GM12878 (cell line): ENCODE measurements around the gene TTC23L. TPM values are rescaled to one million over a fixed set of nuclear protein-coding genes. Genes with fewer than 3 reads are reported as not detected.

Source experiments
- ATAC-seq: fragments of 200-7000 bp; cut with Tn5 transposase; 3 replicates; pipeline ENCODE4 v1.9.1; 2020; ENCODE audit warnings: mild to moderate bottlenecking, moderate library complexity
- BruUV-seq: library from RNA; stranded (reverse); fragments of 400-500 nt; replicated peaks from 2 replicates; lab custom pipeline; 2021; lab: Mats Ljungman, UMichigan
- CTCF ChIA-PET: fragments of 300-600 bp; sonication (Branson Sonifier 250); formaldehyde crosslinking; extraction: SDS; loops from one replicate; lab custom pipeline; 2021; ENCODE audit warnings: inconsistent platforms; lab: Yijun Ruan, JAX
- POLR2A ChIA-PET: fragments of 350-600 bp; formaldehyde crosslinking; extraction: SDS; loops from one replicate; lab custom pipeline; 2021; ENCODE audit warnings: inconsistent platforms; lab: Charles Lee
- RAD21 ChIA-PET: fragments of 300-600 bp; sonication (Branson Sonifier 250); formaldehyde crosslinking; loops from one replicate; lab custom pipeline; 2023; ENCODE audit warnings: antibody characterized with exemption; ENCODE audit not compliant: unreplicated experiment; lab: Charles Lee
- SMC1A ChIA-PET: fragments of 300-600 bp; sonication (Branson Sonifier 250); formaldehyde crosslinking; loops from one replicate; lab custom pipeline; 2023; ENCODE audit not compliant: unreplicated experiment, uncharacterized antibody; lab: Charles Lee
- DNase-seq: peaks from one replicate; pipeline ENCODE4 v3.0.0-alpha.2; 2011; ENCODE audit warnings: low read depth, low spot score
- FAIRE-seq: peaks from 3 replicates; lab custom pipeline; 2011; peaks lifted over from hg19 to GRCh38; lab: Jason Lieb, UNC
- H2AFZ ChIP-seq: 2 replicates; pipeline ENCODE4 v1.6.0; 2011; ENCODE audit warnings: low read depth, low read length, control low read depth; ENCODE audit not compliant: control insufficient read depth
- H3K27ac ChIP-seq: 2 replicates; pipeline ENCODE4 v1.5.1; 2011; ENCODE audit warnings: control low read depth; ENCODE audit not compliant: control insufficient read depth, insufficient read depth
- H3K27me3 ChIP-seq, 2 experiments: replicated peaks in 1 of 2; 2 replicates each; pipeline versions ENCODE4 v1.6.0 to v1.6.1; 2011; ENCODE audit warnings: low read length in 1 of 2; ENCODE audit not compliant: control insufficient read depth in 2 of 2, insufficient read depth in 2 of 2
- H3K36me3 ChIP-seq, 2 experiments: 2 replicates each; pipeline ENCODE4 v1.5.1; 2011; ENCODE audit warnings: low read length in 1 of 2; ENCODE audit not compliant: control insufficient read depth in 2 of 2, insufficient read depth in 2 of 2
- H3K4me1 ChIP-seq: 2 replicates; pipeline ENCODE4 v1.6.1; 2011; ENCODE audit warnings: mild to moderate bottlenecking, low read length, moderate library complexity, mixed read lengths; ENCODE audit not compliant: control insufficient read depth, insufficient read depth
- H3K4me2 ChIP-seq: 2 replicates; pipeline ENCODE4 v1.6.0; 2011; ENCODE audit warnings: control low read depth; ENCODE audit not compliant: control insufficient read depth, insufficient read depth
- H3K4me3 ChIP-seq: fragments of 200-600 bp; sonication (generic); 2 replicates; pipeline ENCODE4 v1.5.1; 2016
- H3K79me2 ChIP-seq: 2 replicates; pipeline ENCODE4 v1.6.0; 2011; ENCODE audit warnings: low read length; ENCODE audit not compliant: control insufficient read depth, insufficient read depth
- H3K9ac ChIP-seq: 2 replicates; pipeline ENCODE4 v1.8.0; 2011; ENCODE audit warnings: low read length, control low read depth, mixed read lengths; ENCODE audit not compliant: control insufficient read depth, insufficient read depth
- H3K9me3 ChIP-seq: replicated peaks from 3 replicates; pipeline ENCODE4 v1.5.1; 2011; ENCODE audit warnings: mild to moderate bottlenecking, low read length; ENCODE audit not compliant: control insufficient read depth, insufficient read depth
- H4K20me1 ChIP-seq: 2 replicates; pipeline ENCODE4 v1.6.0; 2011; ENCODE audit not compliant: control insufficient read depth, insufficient read depth
- EGR1 ChIP-seq, 2 experiments: IDR thresholded peaks; 1 replicate in 1 of 2; 2 replicates in 1 of 2; pipeline ENCODE4 v1.6.1; 2011 to 2012; ENCODE audit warnings: low read depth in 2 of 2, low read length in 2 of 2, borderline replicate concordance in 1 of 2, mild to moderate bottlenecking in 1 of 2, moderate library complexity in 1 of 2
- MTA2 ChIP-seq: fragments of 450-650 bp; IDR thresholded peaks from 2 replicates; pipeline ENCODE4 v1.6.1; 2016; ENCODE audit warnings: low read depth, mild to moderate bottlenecking, moderate library complexity
- NFYA ChIP-seq: IDR thresholded peaks from 2 replicates; pipeline ENCODE4 v1.6.1; 2011; ENCODE audit warnings: low read depth, mild to moderate bottlenecking, low read length, improper control_type of control experiment, borderline replicate concordance
- RUNX3 ChIP-seq: IDR thresholded peaks from 2 replicates; pipeline ENCODE4 v1.6.1; 2012; ENCODE audit warnings: low read length, inconsistent platforms
- YBX1 ChIP-seq: fragments of 450-650 bp; IDR thresholded peaks from 2 replicates; pipeline ENCODE4 v1.6.1; 2016; ENCODE audit warnings: antibody characterized with exemption
- WGBS: methylation state at CpG from one replicate; pipeline ENCODE4 v1.1.6; 2016; ENCODE audit warnings: low lambda C conversion rate; ENCODE audit not compliant: insufficient replicate concordance, insufficient coverage; ENCODE audit errors: missing lambda C conversion rate; 5-methylcytosine and 5-hydroxymethylcytosine counted together
- in situ Hi-C: fragments of 300-500 bp; cut with MboI; formaldehyde crosslinking; loops from 9 replicates; pipeline ENCODE4 v1.14.3; 2018; ENCODE audit warnings: mixed read lengths
- intact Hi-C: fragments of 100-400 bp; cut with micrococcal nuclease; formaldehyde crosslinking; loops from one replicate; pipeline ENCODE4 v1.14.2; 2022; ENCODE audit not compliant: unreplicated experiment
- polyA plus RNA-seq, 11 experiments: library from polyadenylated mRNA; depleted of rRNA in 4 of 11; unstranded in 6 of 11; stranded (reverse) in 5 of 11; fragments of >200 nt; fragmentation: Nextera tagmentation in 4 of 11; fragmentation: Illumina TruSeq in 1 of 11; extraction: Ambion mirVana in 4 of 11; extraction: Trizol in 1 of 11; gene quantifications; 1 replicate in 1 of 11; 2 replicates in 10 of 11; pipeline versions ENCODE4 v1.2.1 to v1.2.3, GENCODE V29; 2011 to 2016; ENCODE audit warnings: inconsistent platforms in 2 of 11, missing spikeins in 2 of 11, low read depth in 1 of 11
- total RNA-seq, 4 experiments: library from RNA; depleted of rRNA in 3 of 4; stranded (reverse); fragments of >200 nt in 3 of 4; fragmentation: Illumina TruSeq in 1 of 4; extraction: Trizol in 1 of 4; gene quantifications; 2 replicates each; pipeline versions ENCODE4 v1.2.1 to v1.2.3, GENCODE V29; 2013 to 2021
- TF ChIP-seq, protein P1 (sequence below): fragments of 450-650 bp; IDR thresholded peaks from 2 replicates; pipeline ENCODE4 v1.6.1; 2017; ENCODE audit warnings: low read depth, mild to moderate bottlenecking, moderate library complexity
- TF ChIP-seq, protein P2 (sequence below): IDR thresholded peaks from 2 replicates; pipeline ENCODE4 v1.6.1; 2011; ENCODE audit warnings: borderline replicate concordance, low read depth, mild to moderate bottlenecking, moderate library complexity, mixed read lengths, low read length; ENCODE audit not compliant: insufficient read depth; ENCODE audit errors: extremely low read length
- TF ChIP-seq, protein P3 (sequence below): IDR thresholded peaks from 2 replicates; pipeline ENCODE4 v1.6.1; 2011; ENCODE audit warnings: low read depth, low read length, improper control_type of control experiment, borderline replicate concordance
- TF ChIP-seq, protein P4 (sequence below): fragments of 450-650 bp; formaldehyde crosslinking; IDR thresholded peaks from 2 replicates; pipeline ENCODE4 v1.4.0; 2020; ENCODE audit warnings: mild to moderate bottlenecking, moderate library complexity

The TTC23L gene
- total and polyA plus RNA-seq, 10 of the 15 experiments (the other 5 are each of a cell fraction or from before 2014, with no cell fraction given): 0.09 to 0.34 TPM; not detected in 8

DNA sequence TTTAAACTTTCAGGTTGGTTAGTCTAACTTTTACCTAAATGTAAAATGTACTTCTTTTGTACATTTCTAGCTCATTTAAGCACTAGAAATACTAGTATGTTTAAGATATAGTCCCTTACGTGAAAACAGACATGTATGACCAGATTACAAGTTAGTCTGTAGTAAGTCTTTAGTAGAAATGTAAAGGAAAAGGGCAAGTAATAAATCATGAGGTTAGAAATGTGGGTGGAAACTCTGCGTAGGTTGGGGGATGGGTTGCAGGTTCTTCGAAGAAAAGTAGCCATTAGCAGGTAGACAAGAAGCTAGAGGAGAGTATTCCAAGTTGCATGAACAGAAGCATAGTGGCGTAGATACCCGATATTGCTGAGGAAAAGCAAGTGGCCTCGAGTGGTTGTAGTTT lies 53.5 kb downstream of the TTC23L start:
- ATAC-seq (no peak), FAIRE-seq (no peak), DNase-seq (no peak)
- Histone ChIP-seq H3K4me2 (no peak overlapping the region), H3K9me3 (no peaks in the 10 kb centered on the region), H2AFZ (no peak overlapping the region), H3K4me3 (no peak overlapping the region), H4K20me1 (no peaks in the 10 kb centered on the region), H3K9ac (no peak overlapping the region), H3K36me3 (no peaks in the 10 kb centered on the region), H3K27me3 (no peaks in the 10 kb centered on the region), H3K27ac (no peak overlapping the region), H3K4me1 (no peaks in the 10 kb centered on the region), H3K79me2 (no peaks in the 10 kb centered on the region)
- ChIA-PET SMC1A (interaction anchor here (1.1 to 3.0 kb wide), 3 partner anchors 48 to 369 kb away, joined by 3 to 10 read pairs (median 4); no protein-coding TSS in a partner anchor), POLR2A (no interaction called here), RAD21 (interaction anchor here (1.2 kb wide), 1 partner anchor 406 kb away, joined by 4 read pairs; no protein-coding TSS in a partner anchor), CTCF (interaction anchor here (2.4 kb wide), 1 partner anchor 369 kb away, joined by 9 read pairs; no protein-coding TSS in a partner anchor)
- in situ Hi-C loops (no loop called here), intact Hi-C loops (no loop called here)
- TF ChIP-seq, protein P1, sequence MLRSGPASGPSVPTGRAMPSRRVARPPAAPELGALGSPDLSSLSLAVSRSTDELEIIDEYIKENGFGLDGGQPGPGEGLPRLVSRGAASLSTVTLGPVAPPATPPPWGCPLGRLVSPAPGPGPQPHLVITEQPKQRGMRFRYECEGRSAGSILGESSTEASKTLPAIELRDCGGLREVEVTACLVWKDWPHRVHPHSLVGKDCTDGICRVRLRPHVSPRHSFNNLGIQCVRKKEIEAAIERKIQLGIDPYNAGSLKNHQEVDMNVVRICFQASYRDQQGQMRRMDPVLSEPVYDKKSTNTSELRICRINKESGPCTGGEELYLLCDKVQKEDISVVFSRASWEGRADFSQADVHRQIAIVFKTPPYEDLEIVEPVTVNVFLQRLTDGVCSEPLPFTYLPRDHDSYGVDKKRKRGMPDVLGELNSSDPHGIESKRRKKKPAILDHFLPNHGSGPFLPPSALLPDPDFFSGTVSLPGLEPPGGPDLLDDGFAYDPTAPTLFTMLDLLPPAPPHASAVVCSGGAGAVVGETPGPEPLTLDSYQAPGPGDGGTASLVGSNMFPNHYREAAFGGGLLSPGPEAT: no peak
- TF ChIP-seq RUNX3: no peak
- WGBS: 72% methylated on average over 6 of the region's 6 CpGs
- no TSS peak for BruUV-seq

DNA sequence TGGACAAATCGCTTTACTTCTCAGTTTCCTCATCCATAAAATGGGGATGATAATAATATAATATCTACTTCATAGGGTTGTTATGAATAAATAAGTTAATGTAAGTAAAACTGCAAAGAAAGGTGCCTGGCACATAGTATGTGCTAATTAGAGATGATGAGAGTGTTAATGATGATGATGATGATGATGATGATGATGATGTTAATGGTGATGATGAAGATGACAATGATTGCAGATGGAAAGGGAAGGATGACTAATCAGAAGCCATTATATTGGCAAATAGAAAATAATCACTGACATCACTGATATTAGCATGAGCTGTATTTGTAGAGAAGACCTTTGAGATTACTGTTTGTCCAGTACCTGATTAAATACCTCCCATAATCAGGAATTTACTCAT lies 55.8 kb downstream of the TTC23L start:
- Histone ChIP-seq H2AFZ (no peak overlapping the region), H3K4me1 (no peaks in the 10 kb centered on the region), H3K4me3 (no peak overlapping the region), H4K20me1 (no peaks in the 10 kb centered on the region), H3K4me2 (no peak overlapping the region), H3K9me3 (no peaks in the 10 kb centered on the region), H3K27me3 (no peaks in the 10 kb centered on the region), H3K36me3 (no peaks in the 10 kb centered on the region), H3K79me2 (no peaks in the 10 kb centered on the region), H3K9ac (no peak overlapping the region), H3K27ac (no peak overlapping the region)
- ChIA-PET CTCF (interaction anchor here (1.5 to 5.7 kb wide), 3 partner anchors 11 to 419 kb away, joined by 5 to 44 read pairs (median 15); no protein-coding TSS in a partner anchor), SMC1A (interaction anchor here (1.1 kb wide), 1 partner anchor 69 kb away, joined by 3 read pairs; no protein-coding TSS in a partner anchor), POLR2A (no interaction called here), RAD21 (no interaction called here)
- ATAC-seq (no peak), DNase-seq (no peak), FAIRE-seq (no peak)
- intact Hi-C loops: no loop called here
- WGBS: 100% methylated on average over 1 of the region's 1 CpG
- in situ Hi-C loops: no loop called here
- no TSS peak for BruUV-seq
- TF ChIP-seq, protein P2, sequence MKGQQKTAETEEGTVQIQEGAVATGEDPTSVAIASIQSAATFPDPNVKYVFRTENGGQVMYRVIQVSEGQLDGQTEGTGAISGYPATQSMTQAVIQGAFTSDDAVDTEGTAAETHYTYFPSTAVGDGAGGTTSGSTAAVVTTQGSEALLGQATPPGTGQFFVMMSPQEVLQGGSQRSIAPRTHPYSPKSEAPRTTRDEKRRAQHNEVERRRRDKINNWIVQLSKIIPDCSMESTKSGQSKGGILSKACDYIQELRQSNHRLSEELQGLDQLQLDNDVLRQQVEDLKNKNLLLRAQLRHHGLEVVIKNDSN: no peak
- TF ChIP-seq MTA2 (no peak), YBX1 (no peak), NFYA (no peak), EGR1 (IDR thresholded peaks at IDR 0.05; ENCODE audit: borderline replicate concordance in 1 of 2, low read depth in 2 of 2, low read length in 2 of 2) (no peak)
- TF ChIP-seq, protein P3, sequence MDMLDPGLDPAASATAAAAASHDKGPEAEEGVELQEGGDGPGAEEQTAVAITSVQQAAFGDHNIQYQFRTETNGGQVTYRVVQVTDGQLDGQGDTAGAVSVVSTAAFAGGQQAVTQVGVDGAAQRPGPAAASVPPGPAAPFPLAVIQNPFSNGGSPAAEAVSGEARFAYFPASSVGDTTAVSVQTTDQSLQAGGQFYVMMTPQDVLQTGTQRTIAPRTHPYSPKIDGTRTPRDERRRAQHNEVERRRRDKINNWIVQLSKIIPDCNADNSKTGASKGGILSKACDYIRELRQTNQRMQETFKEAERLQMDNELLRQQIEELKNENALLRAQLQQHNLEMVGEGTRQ: no peak
- TF ChIP-seq, protein P4, sequence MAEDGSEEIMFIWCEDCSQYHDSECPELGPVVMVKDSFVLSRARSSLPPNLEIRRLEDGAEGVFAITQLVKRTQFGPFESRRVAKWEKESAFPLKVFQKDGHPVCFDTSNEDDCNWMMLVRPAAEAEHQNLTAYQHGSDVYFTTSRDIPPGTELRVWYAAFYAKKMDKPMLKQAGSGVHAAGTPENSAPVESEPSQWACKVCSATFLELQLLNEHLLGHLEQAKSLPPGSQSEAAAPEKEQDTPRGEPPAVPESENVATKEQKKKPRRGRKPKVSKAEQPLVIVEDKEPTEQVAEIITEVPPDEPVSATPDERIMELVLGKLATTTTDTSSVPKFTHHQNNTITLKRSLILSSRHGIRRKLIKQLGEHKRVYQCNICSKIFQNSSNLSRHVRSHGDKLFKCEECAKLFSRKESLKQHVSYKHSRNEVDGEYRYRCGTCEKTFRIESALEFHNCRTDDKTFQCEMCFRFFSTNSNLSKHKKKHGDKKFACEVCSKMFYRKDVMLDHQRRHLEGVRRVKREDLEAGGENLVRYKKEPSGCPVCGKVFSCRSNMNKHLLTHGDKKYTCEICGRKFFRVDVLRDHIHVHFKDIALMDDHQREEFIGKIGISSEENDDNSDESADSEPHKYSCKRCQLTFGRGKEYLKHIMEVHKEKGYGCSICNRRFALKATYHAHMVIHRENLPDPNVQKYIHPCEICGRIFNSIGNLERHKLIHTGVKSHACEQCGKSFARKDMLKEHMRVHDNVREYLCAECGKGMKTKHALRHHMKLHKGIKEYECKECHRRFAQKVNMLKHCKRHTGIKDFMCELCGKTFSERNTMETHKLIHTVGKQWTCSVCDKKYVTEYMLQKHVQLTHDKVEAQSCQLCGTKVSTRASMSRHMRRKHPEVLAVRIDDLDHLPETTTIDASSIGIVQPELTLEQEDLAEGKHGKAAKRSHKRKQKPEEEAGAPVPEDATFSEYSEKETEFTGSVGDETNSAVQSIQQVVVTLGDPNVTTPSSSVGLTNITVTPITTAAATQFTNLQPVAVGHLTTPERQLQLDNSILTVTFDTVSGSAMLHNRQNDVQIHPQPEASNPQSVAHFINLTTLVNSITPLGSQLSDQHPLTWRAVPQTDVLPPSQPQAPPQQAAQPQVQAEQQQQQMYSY (CRISPR knock-in tag): no peak
